PFSK-1 (cell line): ENCODE results near the gene PPP1R12B.

Experiments
- FOXP2 ChIP-seq: optimal IDR thresholded peaks from 2 replicates; pipeline ENCODE3; 2011; ENCODE audit warnings: borderline replicate concordance, control low read depth, inconsistent platforms; ENCODE audit not compliant: insufficient read depth; ENCODE audit errors: extremely low read length, extremely low read depth
- POLR2AphosphoS5 ChIP-seq: IDR thresholded peaks from 2 replicates; pipeline ENCODE4 v1.6.1; 2012; ENCODE audit warnings: low read depth, mild to moderate bottlenecking, control low read depth, low read length, moderate library complexity
- REST ChIP-seq, 2 experiments: IDR thresholded peaks; 2 replicates each; pipeline versions ENCODE4 v1.6.1 to v1.8.0; 2011 to 2012; ENCODE audit warnings: low read depth in 2 of 2, low read length in 2 of 2, control low read depth in 1 of 2, inconsistent platforms in 1 of 2, mild to moderate bottlenecking in 1 of 2, moderate library complexity in 1 of 2; ENCODE audit not compliant: insufficient read depth in 1 of 2
- SIN3A ChIP-seq: IDR thresholded peaks from 2 replicates; pipeline ENCODE4 v1.6.1; 2012; ENCODE audit warnings: mild to moderate bottlenecking, low read length, moderate library complexity, borderline replicate concordance; ENCODE audit not compliant: insufficient read depth
- TAF1 ChIP-seq: IDR thresholded peaks from 2 replicates; pipeline ENCODE4 v1.6.1; 2012; ENCODE audit warnings: low read length, control low read depth, borderline replicate concordance; ENCODE audit not compliant: insufficient read depth

- TF ChIP-seq TAF1 (no peak), SIN3A (no peak), POLR2AphosphoS5 (no peak), REST (IDR thresholded peaks at IDR 0.05; ENCODE audit: insufficient read depth in 1 of 2, low read depth in 2 of 2, low read length in 2 of 2) (no peak), FOXP2 (no peak)
Observed at GRCh38 chr1:202613571-202613970, 265.1 kb downstream of the PPP1R12B start.
